Liver (tissue), 9 donors: Measurements from ENCODE around the gene WDR11. TPM values are rescaled to one million over a fixed set of nuclear protein-coding genes. Genes with fewer than 3 reads are reported as not detected.

ENCODE experiments used
- DNase-seq: peaks from one replicate; pipeline ENCODE4 v3.0.0-alpha.2; 2017; ENCODE audit warnings: low spot score
- H3K27ac ChIP-seq, 2 donors: one replicate each; pipeline ENCODE4 v1.7.0; 2013; ENCODE audit warnings: inconsistent platforms in 2 of 2, low read length in 2 of 2, control low read depth in 1 of 2, low read depth in 1 of 2, mild to moderate bottlenecking in 1 of 2
- H3K27me3 ChIP-seq, 4 donors: one replicate each; pipeline versions ENCODE4 v1.6.1 to v1.7.0; 2013; ENCODE audit warnings: low read length in 3 of 4, inconsistent platforms in 1 of 4, mild to moderate bottlenecking in 1 of 4, moderate library complexity in 1 of 4; ENCODE audit not compliant: control insufficient read depth in 4 of 4, insufficient read depth in 4 of 4
- H3K36me3 ChIP-seq, 4 donors: one replicate each; pipeline versions ENCODE4 v1.6.1 to v1.7.0; 2013; ENCODE audit warnings: low read length in 3 of 4, mild to moderate bottlenecking in 3 of 4, low read depth in 1 of 4, moderate library complexity in 1 of 4; ENCODE audit not compliant: control insufficient read depth in 4 of 4, insufficient read depth in 3 of 4
- H3K4me1 ChIP-seq, 4 donors: one replicate each; pipeline versions ENCODE4 v1.6.1 to v1.7.0; 2013; ENCODE audit warnings: low read length in 3 of 4, mild to moderate bottlenecking in 3 of 4, moderate library complexity in 1 of 4; ENCODE audit not compliant: control insufficient read depth in 4 of 4, insufficient read depth in 4 of 4
- H3K4me3 ChIP-seq, 3 donors: one replicate each; pipeline versions ENCODE4 v1.6.1 to v1.7.0; 2013; ENCODE audit warnings: low read length in 3 of 3, control low read depth in 1 of 3, low read depth in 1 of 3, mild to moderate bottlenecking in 1 of 3
- H3K9ac ChIP-seq, 2 donors: one replicate each; pipeline ENCODE4 v1.7.0; 2013; ENCODE audit warnings: low read length in 2 of 2, mild to moderate bottlenecking in 2 of 2, moderate library complexity in 2 of 2, control low read depth in 1 of 2, low read depth in 1 of 2
- H3K9me3 ChIP-seq, 4 donors: one replicate each; pipeline versions ENCODE4 v1.6.1 to v1.7.0; 2013; ENCODE audit warnings: low read length in 3 of 4; ENCODE audit not compliant: control insufficient read depth in 4 of 4
- EGR1 ChIP-seq, 2 donors: IDR thresholded peaks; 2 replicates each; pipeline ENCODE4 v1.6.1; 2016 to 2018; ENCODE audit warnings: antibody characterized with exemption in 2 of 2, low read depth in 2 of 2
- FOXA1 ChIP-seq: IDR thresholded peaks from 2 replicates; pipeline ENCODE4 v1.6.1; 2016; ENCODE audit warnings: antibody characterized with exemption
- FOXA2 ChIP-seq: IDR thresholded peaks from 2 replicates; pipeline ENCODE4 v1.6.1; 2016; ENCODE audit warnings: antibody characterized with exemption
- GABPA ChIP-seq, 2 donors: IDR thresholded peaks in 1 of 2; conservative IDR thresholded peaks in 1 of 2; 2 replicates each; pipeline ENCODE4 v1.6.1; 2016; ENCODE audit warnings: antibody characterized with exemption in 2 of 2, mild to moderate bottlenecking in 1 of 2, moderate library complexity in 1 of 2
- HNF4A ChIP-seq, 2 donors: conservative IDR thresholded peaks; 2 replicates each; pipeline ENCODE4 v1.6.1; 2016; ENCODE audit warnings: antibody characterized with exemption in 2 of 2, mild to moderate bottlenecking in 2 of 2
- HNF4G ChIP-seq: IDR thresholded peaks from 2 replicates; pipeline ENCODE4 v1.6.1; 2016; ENCODE audit warnings: antibody characterized with exemption
- JUND ChIP-seq, 2 donors: IDR thresholded peaks; 2 replicates each; pipeline ENCODE4 v1.6.1; 2016; ENCODE audit warnings: antibody characterized with exemption in 2 of 2
- MAX ChIP-seq: IDR thresholded peaks from 2 replicates; pipeline ENCODE4 v1.6.1; 2016; ENCODE audit warnings: antibody characterized with exemption
- NR2F2 ChIP-seq: IDR thresholded peaks from 2 replicates; pipeline ENCODE4 v1.6.1; 2016; ENCODE audit warnings: antibody characterized with exemption
- RAD21 ChIP-seq, 2 donors: IDR thresholded peaks; 2 replicates each; pipeline ENCODE4 v1.6.1; 2016; ENCODE audit warnings: antibody characterized with exemption in 2 of 2, mild to moderate bottlenecking in 2 of 2
- REST ChIP-seq: IDR thresholded peaks from 2 replicates; pipeline ENCODE4 v1.6.1; 2016; ENCODE audit warnings: antibody characterized with exemption, mild to moderate bottlenecking
- RXRA ChIP-seq, 2 donors: IDR thresholded peaks; 2 replicates each; pipeline ENCODE4 v1.6.1; 2017 to 2018; ENCODE audit warnings: antibody characterized with exemption in 2 of 2, mild to moderate bottlenecking in 1 of 2
- SP1 ChIP-seq: IDR thresholded peaks from 2 replicates; pipeline ENCODE4 v1.6.1; 2018; ENCODE audit warnings: antibody characterized with exemption, mild to moderate bottlenecking
- TAF1 ChIP-seq: conservative IDR thresholded peaks from 2 replicates; pipeline ENCODE4 v1.6.1; 2016; ENCODE audit warnings: antibody characterized with exemption, mild to moderate bottlenecking
- YY1 ChIP-seq: IDR thresholded peaks from 2 replicates; pipeline ENCODE4 v1.6.1; 2016; ENCODE audit warnings: antibody characterized with exemption, mild to moderate bottlenecking
- ZBTB33 ChIP-seq: IDR thresholded peaks from 2 replicates; pipeline ENCODE4 v1.6.1; 2016; ENCODE audit warnings: antibody characterized with exemption
- WGBS: extraction: QIAGEN DNeasy Blood & Tissue Kit; methylation state at CpG from one replicate; pipeline ENCODE4 v1.1.7; 2013; 5-methylcytosine and 5-hydroxymethylcytosine counted together
- polyA plus RNA-seq, 2 donors: library from polyadenylated mRNA; stranded (reverse) in 1 of 2; unstranded in 1 of 2; fragments of 200-250 nt in 1 of 2; fragments of >200 nt in 1 of 2; fragmentation: Nextera tagmentation in 1 of 2; extraction: Ambion mirVana in 1 of 2; gene quantifications; one replicate each; pipeline versions ENCODE4 v1.2.1 to v1.2.3, GENCODE V29; 2013 to 2015
- total RNA-seq, 2 donors: library from RNA; depleted of rRNA; stranded (reverse); fragments of >200 nt; gene quantifications; one replicate each; pipeline ENCODE4 v1.2.3, GENCODE V29; 2014
- TF ChIP-seq, protein P1 (sequence below): IDR thresholded peaks from 2 replicates; pipeline ENCODE4 v1.6.1; 2016; ENCODE audit warnings: antibody characterized with exemption
- donor health status: healthy.
- donor health status: healthy.
- donor health status: healthy.
- donor health status: healthy.
- donor health status: healthy.

Gene WDR11
- total and polyA plus RNA-seq, 4 donors = 12.5 to 51.0 (median 21.0) TPM

- H3K9ac ChIP-seq = no peak overlapping the region
- TF ChIP-seq REST (no peak), MAX (no peak), HNF4G (no peak), EGR1 (IDR thresholded peaks at IDR 0.05; ENCODE audit: low read depth in 2 of 2) (no peak), SP1 (no peak), RXRA (IDR thresholded peaks at IDR 0.05) (no peak), FOXA2 (no peak), RAD21 (IDR thresholded peaks at IDR 0.05) (no peak), TAF1 (no peak), NR2F2 (no peak), FOXA1 (no peak), GABPA (IDR thresholded peaks at IDR 0.05 in 1 of 2, conservative IDR thresholded peaks at IDR 0.05 in 1 of 2) (no peak), YY1 (no peak), HNF4A (conservative IDR thresholded peaks at IDR 0.05) (no peak), JUND (IDR thresholded peaks at IDR 0.05) (no peak), ZBTB33 (no peak)
- TF ChIP-seq, protein P1, sequence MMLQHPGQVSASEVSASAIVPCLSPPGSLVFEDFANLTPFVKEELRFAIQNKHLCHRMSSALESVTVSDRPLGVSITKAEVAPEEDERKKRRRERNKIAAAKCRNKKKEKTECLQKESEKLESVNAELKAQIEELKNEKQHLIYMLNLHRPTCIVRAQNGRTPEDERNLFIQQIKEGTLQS = no peak
- H3K4me1 ChIP-seq = no peaks in the 10 kb centered on the region
- peaks cover 7 to 45% (median 36%) of the 10 kb centered on the region in 4 donors for H3K36me3 ChIP-seq
- no peaks in the 10 kb centered on the region for H3K27me3 ChIP-seq
- no peak for DNase-seq
- no peaks in the 10 kb centered on the region for H3K9me3 ChIP-seq
- H3K4me3 ChIP-seq = no peak overlapping the region
- H3K27ac ChIP-seq = no peak overlapping the region
Measured at GRCh38 chr10:120873741-120874140, 22.6 kb downstream of the WDR11 start.

DNA sequence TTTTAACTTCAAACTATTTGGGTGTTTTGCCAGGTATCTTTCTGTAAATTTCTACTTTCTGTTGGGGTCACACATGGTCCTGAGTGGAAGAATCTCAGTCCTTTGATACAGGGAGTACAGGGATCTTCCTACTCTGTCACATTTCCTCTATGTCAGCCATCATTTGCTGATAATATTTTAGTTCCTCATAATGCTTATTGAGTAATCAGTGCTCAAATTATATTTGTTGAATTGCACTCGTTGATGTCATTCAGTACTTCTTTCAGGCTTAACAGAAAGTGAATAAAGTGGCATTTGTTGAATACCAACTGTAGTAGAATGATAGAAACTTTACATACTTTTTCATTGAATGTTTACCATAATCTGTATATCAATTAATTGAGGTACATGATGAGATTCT, 31.9 kb downstream of the WDR11 start:
- Histone ChIP-seq H3K9ac (no peak overlapping the region), H3K27me3 (no peaks in the 10 kb centered on the region), H3K4me3 (no peak overlapping the region), H3K27ac (no peak overlapping the region), H3K9me3 (no peaks in the 10 kb centered on the region), H3K36me3 (peaks cover 0 to 33% (median 21%) of the 10 kb centered on the region in 4 donors), H3K4me1 (no peaks in the 10 kb centered on the region)
- DNase-seq = no peak
- WGBS = 86% methylated on average over 1 of the region's 1 CpG
- TF ChIP-seq SP1 (no peak), HNF4G (no peak), MAX (no peak), GABPA (IDR thresholded peaks at IDR 0.05 in 1 of 2, conservative IDR thresholded peaks at IDR 0.05 in 1 of 2) (no peak), YY1 (no peak), FOXA1 (no peak), FOXA2 (no peak), RAD21 (IDR thresholded peaks at IDR 0.05) (no peak)
- TF ChIP-seq, protein P1 = no peak
